OCI-LY7 (cell line): ENCODE measurements around the gene STIM1.

Experiments
- CTCF ChIP-seq: fragments of 200-600 bp; sonication (generic); conservative IDR thresholded peaks from 2 replicates; pipeline ENCODE4 v1.5.1; 2014; ENCODE audit warnings: mild to moderate bottlenecking, antibody characterized with exemption, low read length, moderate library complexity, mixed read lengths
- EZH2phosphoT487 ChIP-seq: fragments of 200-600 bp; sonication (generic); IDR thresholded peaks from 2 replicates; pipeline ENCODE4 v1.6.1; 2018; ENCODE audit warnings: low read depth, borderline replicate concordance, mild to moderate bottlenecking, mixed run types, antibody characterized with exemption, low read length, moderate library complexity, mixed read lengths

GRCh38 chr11:3853545-3853842 lies 2.0 kb upstream of the STIM1 start:
- TF ChIP-seq CTCF (no peak), EZH2phosphoT487 (no peak)
